ENCODE measurements around the gene ROMO1.
"Not testable (repeated sequence)": the region's sequence is repeated elsewhere in the genome, so short reads cannot be mapped to it uniquely, and the experiment has no call there.

ROMO1 gene

GRCh38 chr20:35743693-35744491 is 44.7 kb downstream of the ROMO1 start:
- Histone ChIP-seq H2AFZ (ENCODE audit: low read depth, low read length) (no peak overlapping the region), H3K36me3 (ENCODE audit: insufficient read depth, low read length) (peaks cover 19% of the 10 kb centered on the region), H3K27me3 (ENCODE audit: insufficient read depth, low read length) (no peaks in the 10 kb centered on the region), H3K4me1 (ENCODE audit: insufficient read depth, low read length) (peaks cover 28% of the 10 kb centered on the region), H3K9me3 (ENCODE audit: low read length) (no peaks in the 10 kb centered on the region), H3K4me3 (ENCODE audit: low read length) (peak overlapping the region; percentile 80)

GRCh38 chr20:35744492-35744841 is 45.3 kb downstream of the ROMO1 start:
- H3K36me3 ChIP-seq (ENCODE audit: insufficient read depth, low read length): peaks cover 14% of the 10 kb centered on the region
- H3K9me3 ChIP-seq (ENCODE audit: low read length); H2AFZ ChIP-seq (ENCODE audit: low read depth, low read length); H3K27me3 ChIP-seq (ENCODE audit: insufficient read depth, low read length); H3K4me3 ChIP-seq (ENCODE audit: low read length): not testable (repeated sequence)
- peaks cover 25% of the 10 kb centered on the region for H3K4me1 ChIP-seq (ENCODE audit: insufficient read depth, low read length)
